Motor neuron (in vitro differentiated cells): ENCODE results near the gene BCAS3. TPM values are rescaled to one million over a fixed set of nuclear protein-coding genes. Genes with fewer than 3 reads are reported as not detected.

Source experiments
- ATAC-seq, 8 experiments: fragments of 200-7000 bp; cut with Tn5 transposase; replicated peaks in 6 of 8; 2 replicates each; pipeline ENCODE4 v1.8.0; 2021; ENCODE audit warnings: mild to moderate bottlenecking in 8 of 8, moderate library complexity in 8 of 8
- H3K27ac ChIP-seq, 2 donors: fragments of 250-450 bp; sonication (Bioruptor Pico); 2 replicates each; pipeline ENCODE4 v1.9.0; 2021; ENCODE audit warnings: antibody characterized with exemption in 2 of 2, mild to moderate bottlenecking in 2 of 2, moderate library complexity in 1 of 2
- H3K4me1 ChIP-seq, 2 donors: fragments of 250-450 bp; sonication (Bioruptor Pico); replicated peaks in 1 of 2; 2 replicates each; pipeline ENCODE4 v1.6.1; 2021; ENCODE audit warnings: antibody characterized with exemption in 2 of 2, mild to moderate bottlenecking in 2 of 2, moderate library complexity in 1 of 2
- H3K4me3 ChIP-seq, 5 donors: fragments of 250-450 bp; sonication (Bioruptor Pico); 2 replicates each; pipeline ENCODE4 v1.9.0; 2021; ENCODE audit warnings: antibody characterized with exemption in 5 of 5, mild to moderate bottlenecking in 5 of 5, moderate library complexity in 4 of 5
- WGBS, 10 experiments: fragments of 450-650 bp; shearing (Covaris generic); methylation state at CpG; one replicate each; pipeline ENCODE4 v1.0.0; 2022; 5-methylcytosine and 5-hydroxymethylcytosine counted together
- in situ Hi-C, 9 experiments: fragments of 400-800 bp; cut with MboI; loops; one replicate each; pipeline ENCODE4 v1.15.0; 2021; ENCODE audit warnings: low sequenced_read_pairs in 9 of 9, low pct_unique_long_range_greater_than_20kb in 2 of 9; ENCODE audit not compliant: unreplicated experiment in 9 of 9
- total RNA-seq, 8 experiments: library from RNA; unstranded; fragments of 300-600 nt; gene quantifications; 2 replicates each; pipeline versions ENCODE4 v1.2.3 to v1.2.4, GENCODE V29; 2022

BCAS3 gene
- total RNA-seq, 8 experiments from 2014 or later, result 18.1 to 45.4 (median 26.8) TPM

- 36 to 80% (median 58%) methylated on average over 2 to 3 of the region's 3 CpGs for WGBS, 10 experiments
- ATAC-seq, result no peak
- Histone ChIP-seq H3K4me3 (no peak overlapping the region), H3K27ac (no peak overlapping the region), H3K4me1 (no peaks in the 10 kb centered on the region)
- in situ Hi-C loops, result loop anchor here in 3 of 9 experiments (25.0 kb wide), 2 partner anchors 232 to 257 kb away; no protein-coding TSS in a partner anchor
Observed at GRCh38 chr17:60730273-60730672, 52.6 kb downstream of the BCAS3 start.

GRCh38 chr17:60738287-60738686 is 60.6 kb downstream of the BCAS3 start:
- ATAC-seq, result no peak
- Histone ChIP-seq H3K4me3 (no peak overlapping the region), H3K4me1 (no peaks in the 10 kb centered on the region), H3K27ac (no peak overlapping the region)
- 58 to 100% (median 94%) methylated on average over 1 to 2 of the region's 2 CpGs; no CpG with 5 or more reads in 1 of the 10 experiments for WGBS, 10 experiments
- in situ Hi-C loops, result loop anchor here in 3 of 9 experiments (25.0 kb wide), 2 partner anchors 224 to 249 kb away; no protein-coding TSS in a partner anchor

- in situ Hi-C loops, result loop anchor here in 3 of 9 experiments (25.0 kb wide), 2 partner anchors 222 to 247 kb away; no protein-coding TSS in a partner anchor
- 60 to 100% (median 93%) methylated on average over 1 to 4 of the region's 4 CpGs for WGBS, 10 experiments
- no peak for ATAC-seq
- Histone ChIP-seq H3K4me3 (no peak overlapping the region), H3K27ac (no peak overlapping the region), H3K4me1 (peaks cover 0 to 8% of the 10 kb centered on the region in 2 donors)
Observed at GRCh38 chr17:60740584-60740983, 62.9 kb downstream of the BCAS3 start.

GRCh38 chr17:60741031-60741430 is 63.4 kb downstream of the BCAS3 start:
- H3K4me1 ChIP-seq, result peaks cover 0 to 8% of the 10 kb centered on the region in 2 donors
- 50 to 100% (median 92%) methylated on average over 1 to 4 of the region's 4 CpGs for WGBS, 10 experiments
- no peak overlapping the region for H3K4me3 ChIP-seq
- in situ Hi-C loops, result loop anchor here in 3 of 9 experiments (25.0 kb wide), 2 partner anchors 221 to 246 kb away; no protein-coding TSS in a partner anchor
- H3K27ac ChIP-seq, result no peak overlapping the region
- ATAC-seq, result no peak

- peak overlapping the region in 1 of 2 donors; percentile 17 for H3K27ac ChIP-seq
- H3K4me1 ChIP-seq, result peaks cover 4 to 13% of the 10 kb centered on the region in 2 donors
- no peak for ATAC-seq
- 57 to 100% (median 75%) methylated on average over 1 of the region's 1 CpG; no CpG with 5 or more reads in 3 of the 10 experiments for WGBS, 10 experiments
- H3K4me3 ChIP-seq, result no peak overlapping the region
- in situ Hi-C loops, result loop anchor here in 3 of 9 experiments (25.0 kb wide), 2 partner anchors 219 to 244 kb away; no protein-coding TSS in a partner anchor
Observed at GRCh38 chr17:60743282-60743681, 65.6 kb downstream of the BCAS3 start.

GRCh38 chr17:60743799-60744198 is 66.1 kb downstream of the BCAS3 start:
- Histone ChIP-seq H3K4me1 (peaks cover 4 to 14% of the 10 kb centered on the region in 2 donors), H3K27ac (peak overlapping the region in 1 of 2 donors; percentile 64), H3K4me3 (no peak overlapping the region)
- in situ Hi-C loops, result loop anchor here in 3 of 9 experiments (25.0 kb wide), 2 partner anchors 219 to 244 kb away; no protein-coding TSS in a partner anchor
- peak; percentile 29 to 84 (median 72) for ATAC-seq
- 0 to 76% (median 21%) methylated on average over 3 to 5 of the region's 5 CpGs for WGBS, 10 experiments

- peak overlapping the region in 1 of 2 donors; percentile 64 for H3K27ac ChIP-seq
- H3K4me3 ChIP-seq, result no peak overlapping the region
- in situ Hi-C loops, result loop anchor here in 3 of 9 experiments (25.0 kb wide), 2 partner anchors 218 to 243 kb away; no protein-coding TSS in a partner anchor
- peak in 1 of 8 experiments; percentile 49 for ATAC-seq
- peaks cover 4 to 14% of the 10 kb centered on the region in 2 donors for H3K4me1 ChIP-seq
- WGBS, 10 experiments, result 0 to 60% (median 43%) methylated on average over 1 to 3 of the region's 3 CpGs; no CpG with 5 or more reads in 1 of the 10 experiments
Observed at GRCh38 chr17:60744355-60744966, 66.8 kb downstream of the BCAS3 start.

- peaks cover 4 to 14% of the 10 kb centered on the region in 2 donors for H3K4me1 ChIP-seq
- 0 to 100% (median 50%) methylated on average over 1 to 2 of the region's 2 CpGs for WGBS, 10 experiments
- H3K27ac ChIP-seq, result no peak overlapping the region
- no peak overlapping the region for H3K4me3 ChIP-seq
- peak in 1 of 8 experiments; percentile 15 for ATAC-seq
- in situ Hi-C loops, result loop anchor here in 3 of 9 experiments (25.0 kb wide), 2 partner anchors 217 to 242 kb away; no protein-coding TSS in a partner anchor
Observed at GRCh38 chr17:60745544-60745943, 67.9 kb downstream of the BCAS3 start.

GRCh38 chr17:60747069-60747808 is 69.6 kb downstream of the BCAS3 start:
- Histone ChIP-seq H3K4me3 (no peak overlapping the region), H3K27ac (no peak overlapping the region), H3K4me1 (peaks cover 4 to 14% of the 10 kb centered on the region in 2 donors)
- WGBS, 10 experiments, result 0 to 98% (median 45%) methylated on average over 1 to 5 of the region's 5 CpGs
- ATAC-seq, result no peak
- in situ Hi-C loops, result loop anchor here in 3 of 9 experiments (25.0 kb wide), 2 partner anchors 215 to 240 kb away; no protein-coding TSS in a partner anchor

GRCh38 chr17:60748204-60748603 is 70.6 kb downstream of the BCAS3 start:
- WGBS, 10 experiments, result 0 to 84% (median 39%) methylated on average over 1 to 2 of the region's 2 CpGs
- peak in 3 of 8 experiments; percentile 62 to 73 (median 66) for ATAC-seq
- Histone ChIP-seq H3K27ac (no peak overlapping the region), H3K4me1 (peaks cover 4 to 14% of the 10 kb centered on the region in 2 donors), H3K4me3 (no peak overlapping the region)
- in situ Hi-C loops, result loop anchor here in 3 of 9 experiments (25.0 kb wide), 2 partner anchors 214 to 239 kb away; no protein-coding TSS in a partner anchor

- H3K27ac ChIP-seq, result no peak overlapping the region
- no peak overlapping the region for H3K4me3 ChIP-seq
- in situ Hi-C loops, result loop anchor here in 3 of 9 experiments (25.0 kb wide), 2 partner anchors 213 to 238 kb away; no protein-coding TSS in a partner anchor
- peaks cover 4 to 14% of the 10 kb centered on the region in 2 donors for H3K4me1 ChIP-seq
- ATAC-seq, result no peak
- 56 to 85% (median 77%) methylated on average over 2 to 4 of the region's 4 CpGs for WGBS, 10 experiments
Observed at GRCh38 chr17:60749050-60749449, 71.4 kb downstream of the BCAS3 start.

- Histone ChIP-seq H3K4me3 (no peak overlapping the region), H3K27ac (no peak overlapping the region), H3K4me1 (peaks cover 4 to 8% of the 10 kb centered on the region in 2 donors)
- WGBS, 10 experiments, result 50 to 100% (median 98%) methylated on average over 2 to 5 of the region's 5 CpGs; no CpG with 5 or more reads in 1 of the 10 experiments
- in situ Hi-C loops, result loop anchor here in 3 of 9 experiments (25.0 kb wide), 2 partner anchors 213 to 238 kb away; no protein-coding TSS in a partner anchor
- ATAC-seq, result no peak
Observed at GRCh38 chr17:60749708-60750107, 72.1 kb downstream of the BCAS3 start.
